GM23248 (cell line): Measurements from ENCODE around the gene CDK15.

ENCODE experiments used
- EZH2 ChIP-seq: fragments of 200-600 bp; sonication (generic); IDR thresholded peaks from 2 replicates; pipeline ENCODE4 v1.6.1; 2018; ENCODE audit warnings: antibody characterized with exemption, mild to moderate bottlenecking; ENCODE audit not compliant: insufficient read depth, poor library complexity, severe bottlenecking
- EZH2phosphoT487 ChIP-seq: fragments of 200-600 bp; sonication (generic); IDR thresholded peaks from 2 replicates; pipeline ENCODE4 v1.6.1; 2018; ENCODE audit warnings: antibody characterized with exemption, moderate library complexity, mild to moderate bottlenecking, low read depth; ENCODE audit not compliant: insufficient read depth

GRCh38 chr2:201858281-201859184 lies 52.2 kb downstream of the CDK15 start:
- TF ChIP-seq EZH2: no peak
- no peak for TF ChIP-seq EZH2phosphoT487
